ENCODE data around the gene LAPTM5. TPM values are rescaled to one million over a fixed set of nuclear protein-coding genes. Genes with fewer than 3 reads are reported as not detected.
A peak's percentile ranks its signal among the peaks of the same experiment; 100 is the strongest.
"Not testable (repeated sequence)": the region's sequence is repeated elsewhere in the genome, so short reads cannot be mapped to it uniquely, and the experiment has no call there.

LAPTM5 gene
- polyA plus RNA-seq, 1 donor: 26.3 TPM

GRCh38 chr1:30770150-30770549 lies 12.6 kb upstream of the LAPTM5 start:
- DNase-seq: no peak

GRCh38 chr1:30768830-30769718 lies 11.5 kb upstream of the LAPTM5 start:
- DNase-seq: no peak

GRCh38 chr1:30768159-30768829 lies 10.7 kb upstream of the LAPTM5 start:
- no peak for DNase-seq

- not testable (repeated sequence) for DNase-seq
Observed at GRCh38 chr1:30766948-30767347, 9.4 kb upstream of the LAPTM5 start.

- DNase-seq: no peak
Observed at GRCh38 chr1:30765556-30766434, 8.2 kb upstream of the LAPTM5 start.

GRCh38 chr1:30764939-30765555 lies 7.5 kb upstream of the LAPTM5 start:
- no peak for DNase-seq

GRCh38 chr1:30764396-30764795 lies 6.8 kb upstream of the LAPTM5 start:
- no peak for DNase-seq

GRCh38 chr1:30763651-30764248 lies 6.2 kb upstream of the LAPTM5 start:
- DNase-seq: peak; percentile 46

- no peak for DNase-seq
Observed at GRCh38 chr1:30762930-30763650, 5.5 kb upstream of the LAPTM5 start.

GRCh38 chr1:30762152-30762929 lies 4.8 kb upstream of the LAPTM5 start:
- no peak for DNase-seq

- no peak for DNase-seq
Observed at GRCh38 chr1:30761381-30762151, 4.0 kb upstream of the LAPTM5 start.

GRCh38 chr1:30760596-30761324 lies 3.2 kb upstream of the LAPTM5 start:
- DNase-seq: peak; percentile 62

GRCh38 chr1:30759718-30760281 lies 2.2 kb upstream of the LAPTM5 start:
- no peak for DNase-seq

GRCh38 chr1:30758785-30759380 lies 1.3 kb upstream of the LAPTM5 start:
- no peak for DNase-seq

GRCh38 chr1:30758121-30758688 lies 631 bp upstream of the LAPTM5 start:
- no peak for DNase-seq

- peak; percentile 71 for DNase-seq
Observed at GRCh38 chr1:30756545-30757351, 826 bp downstream of the LAPTM5 start.

GRCh38 chr1:30756206-30756544 lies 1.4 kb downstream of the LAPTM5 start:
- DNase-seq: no peak
